Kidney capillary endothelial cell (primary cell): ENCODE results near the gene RXRB.

Source experiments
- DNase-seq: peaks from one replicate; pipeline ENCODE4 v3.0.0-alpha.2; 2018; ENCODE audit warnings: low spot score

The RXRB gene

GRCh38 chr6:33197431-33198048, 2.9 kb downstream of the RXRB start:
- DNase-seq: peak; percentile 66

GRCh38 chr6:33195304-33196165, 4.9 kb downstream of the RXRB start:
- no peak for DNase-seq

DNA sequence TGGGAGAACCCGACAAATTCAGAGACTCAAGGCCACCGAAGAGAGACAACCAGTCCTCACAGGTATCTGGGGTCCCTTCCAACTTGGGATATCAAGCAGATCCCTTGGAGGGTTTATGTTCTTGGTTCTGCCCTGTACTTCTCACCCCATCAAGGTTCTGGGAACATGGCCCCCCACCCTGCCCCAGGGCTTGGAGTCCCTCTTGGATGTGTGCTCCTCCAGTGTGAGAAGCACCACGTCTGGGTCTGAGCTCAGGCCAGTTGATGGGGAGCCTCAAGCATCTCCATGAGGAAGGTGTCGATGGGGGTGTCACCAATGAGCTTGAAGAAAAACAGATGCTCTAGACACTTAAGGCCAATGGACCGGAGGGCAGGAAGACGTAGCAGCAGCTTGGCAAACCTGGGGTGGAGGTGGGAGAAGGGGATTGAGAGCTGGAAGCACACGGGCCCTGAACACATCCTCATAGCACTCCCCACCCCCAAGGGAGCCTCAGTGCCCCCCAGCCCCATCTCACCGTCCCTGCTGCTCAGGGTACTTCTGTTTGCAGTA, 6.0 kb downstream of the RXRB start:
- no peak for DNase-seq

GRCh38 chr6:33193619-33194018, 6.8 kb downstream of the RXRB start:
- no peak for DNase-seq

- no peak for DNase-seq
These were observed 7.5 kb downstream of the RXRB start for GRCh38 chr6:33192671-33193602.

- DNase-seq: no peak
These were observed 8.3 kb downstream of the RXRB start, which contains the start of gene COL11A2 for GRCh38 chr6:33192105-33192646. Gene COL11A2, minus strand, starts transcription at chr6:33192467. Its CDS starts 227 bp downstream, at chr6:33192240.

DNA sequence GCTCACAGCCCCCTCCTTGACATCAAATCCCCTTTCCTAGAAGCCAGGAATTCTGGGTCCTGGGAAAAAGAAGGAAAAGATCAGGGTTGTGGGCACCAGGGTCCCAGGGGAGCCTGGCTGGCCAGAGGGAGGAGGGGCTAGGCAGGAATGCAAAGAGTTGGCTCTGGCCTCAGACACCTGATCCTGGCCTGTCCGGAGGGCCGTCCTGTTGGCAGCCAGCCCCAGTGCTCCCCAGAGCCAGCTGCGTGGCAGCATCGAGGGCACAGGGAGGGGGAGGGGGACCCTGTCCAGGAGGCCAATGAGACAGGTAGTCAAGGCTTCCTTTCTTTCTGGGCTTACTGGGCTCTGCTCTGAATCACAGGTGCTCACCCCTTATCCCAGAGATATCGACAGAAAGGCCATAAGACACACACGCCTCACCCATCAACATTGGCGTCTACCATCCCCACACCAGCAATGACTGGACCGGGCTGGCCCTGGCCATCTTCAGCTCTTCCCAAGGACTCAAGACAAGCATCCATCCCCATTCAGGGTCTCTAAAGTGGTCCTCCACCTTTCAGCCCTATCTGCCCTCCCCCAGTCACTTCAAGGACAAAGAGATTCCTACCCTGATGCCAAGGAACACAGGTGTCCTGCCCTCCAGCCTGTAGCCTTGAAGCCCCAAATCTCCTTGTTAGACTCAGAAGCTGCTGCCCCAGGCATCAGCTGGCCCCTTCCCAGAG, 8.9 kb downstream of the RXRB start:
- no peak for DNase-seq

- no peak for DNase-seq
These were observed 9.9 kb downstream of the RXRB start for GRCh38 chr6:33190504-33191107.

DNA sequence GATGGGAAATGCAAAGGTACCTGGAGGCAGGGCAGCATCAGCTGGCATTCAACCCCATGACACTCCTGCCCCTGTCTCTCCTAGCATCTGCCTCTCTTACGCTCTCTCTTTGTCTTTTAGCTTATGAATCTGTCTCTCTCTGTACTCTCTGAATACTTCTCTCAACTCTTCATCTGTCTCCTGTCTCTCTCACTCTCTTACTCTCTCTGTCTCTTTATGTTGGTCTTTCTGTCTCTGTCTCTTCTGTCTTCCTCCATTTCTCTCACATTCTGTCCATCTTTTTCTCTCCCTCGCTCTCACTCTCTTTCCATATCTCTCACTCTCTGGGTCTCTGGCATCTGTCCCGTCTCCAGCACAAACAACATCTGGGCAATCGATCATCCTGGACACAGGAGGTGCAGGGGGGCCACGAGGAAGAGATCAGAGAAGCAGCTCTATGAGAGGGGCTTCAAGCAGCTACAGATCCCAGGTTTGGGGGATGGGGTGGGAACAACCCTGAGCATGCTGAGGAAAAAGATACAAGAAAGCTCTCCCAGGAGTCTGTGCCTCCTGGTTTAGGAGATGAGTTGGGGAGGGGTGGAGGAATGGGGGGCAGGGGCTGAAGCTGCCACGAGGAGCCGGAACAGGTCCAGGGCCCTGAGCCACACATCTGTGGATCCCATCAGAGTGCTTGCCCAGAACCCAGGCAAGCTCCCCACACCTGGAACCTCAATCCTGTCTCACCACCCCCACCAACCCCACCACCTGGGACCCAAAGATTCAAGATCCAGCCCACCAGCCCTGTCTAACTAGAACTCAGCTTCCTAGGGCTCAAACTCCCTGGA, 10.6 kb downstream of the RXRB start:
- no peak for DNase-seq

DNA sequence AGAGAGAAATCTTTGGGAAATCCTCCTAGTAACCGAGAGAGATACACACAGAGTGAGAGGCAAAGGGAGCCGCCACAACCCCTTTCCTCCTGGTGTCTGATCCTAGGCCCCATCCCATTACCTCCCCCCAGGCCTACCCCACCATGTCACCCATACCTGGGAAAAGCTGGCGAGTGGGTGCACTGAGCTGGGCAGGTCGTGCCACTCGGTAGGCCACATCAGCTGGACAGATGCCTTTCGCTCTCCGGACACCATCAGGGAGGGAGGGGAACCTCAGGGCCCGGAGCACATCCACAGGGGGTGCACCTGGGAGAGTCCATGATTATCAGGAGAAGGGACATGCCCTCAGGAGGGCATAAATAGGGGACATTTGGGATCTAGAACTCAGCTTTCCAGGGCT, 11.3 kb downstream of the RXRB start:
- DNase-seq: no peak

GRCh38 chr6:33187809-33188208, 12.7 kb downstream of the RXRB start:
- DNase-seq: no peak

- no peak for DNase-seq
These were observed 14.7 kb downstream of the RXRB start for GRCh38 chr6:33185654-33186187.

GRCh38 chr6:33185190-33185589, 15.3 kb downstream of the RXRB start:
- DNase-seq: no peak

DNA sequence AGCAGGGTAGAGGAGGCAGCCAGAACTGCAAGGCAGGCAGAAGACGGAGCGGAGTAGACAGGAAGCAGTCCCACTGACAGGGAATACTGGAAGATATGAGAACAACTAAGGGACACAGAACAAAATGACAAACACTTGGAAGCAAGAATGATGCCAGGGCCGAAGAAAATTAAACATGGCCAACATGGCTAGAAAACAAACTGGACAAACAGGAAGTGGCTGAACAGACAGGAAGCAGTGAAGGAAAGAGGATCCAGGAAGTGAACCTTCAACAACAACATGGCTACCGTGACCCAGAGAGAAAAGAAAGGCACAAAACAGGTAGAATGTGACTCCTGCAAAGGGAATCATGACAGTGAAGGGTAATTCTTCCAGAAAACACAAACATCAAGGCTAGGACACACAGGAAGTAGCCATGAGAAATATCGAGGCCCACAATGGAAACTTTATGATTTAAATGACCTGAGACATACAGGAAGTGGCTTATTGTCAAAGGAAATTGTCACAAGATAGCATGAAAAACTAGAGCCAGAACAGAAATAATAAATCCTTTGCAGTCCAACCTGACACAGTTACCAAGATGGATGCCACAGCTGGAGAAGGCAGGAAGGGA, 17.3 kb downstream of the RXRB start:
- DNase-seq: no peak

DNA sequence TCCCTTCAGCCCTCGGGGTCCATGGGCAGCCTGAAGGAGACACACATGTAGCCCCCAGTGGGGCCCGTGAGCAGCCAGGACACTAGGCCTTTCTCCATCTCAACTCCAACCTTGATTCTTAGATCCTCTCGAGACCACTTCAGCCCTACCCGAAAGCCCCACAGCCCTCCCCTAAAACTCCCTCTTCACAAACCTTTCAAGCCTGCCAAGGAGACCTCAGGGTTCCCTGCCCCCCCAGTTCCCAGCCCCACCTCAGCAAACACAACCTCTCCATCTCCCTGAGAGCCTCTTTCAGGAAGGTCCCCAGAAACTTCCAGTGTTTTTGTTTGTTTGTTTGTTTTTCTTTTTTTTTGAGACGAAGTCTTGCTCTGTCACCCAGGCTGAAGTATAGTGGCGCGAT, 19.3 kb downstream of the RXRB start:
- DNase-seq: no peak

DNA sequence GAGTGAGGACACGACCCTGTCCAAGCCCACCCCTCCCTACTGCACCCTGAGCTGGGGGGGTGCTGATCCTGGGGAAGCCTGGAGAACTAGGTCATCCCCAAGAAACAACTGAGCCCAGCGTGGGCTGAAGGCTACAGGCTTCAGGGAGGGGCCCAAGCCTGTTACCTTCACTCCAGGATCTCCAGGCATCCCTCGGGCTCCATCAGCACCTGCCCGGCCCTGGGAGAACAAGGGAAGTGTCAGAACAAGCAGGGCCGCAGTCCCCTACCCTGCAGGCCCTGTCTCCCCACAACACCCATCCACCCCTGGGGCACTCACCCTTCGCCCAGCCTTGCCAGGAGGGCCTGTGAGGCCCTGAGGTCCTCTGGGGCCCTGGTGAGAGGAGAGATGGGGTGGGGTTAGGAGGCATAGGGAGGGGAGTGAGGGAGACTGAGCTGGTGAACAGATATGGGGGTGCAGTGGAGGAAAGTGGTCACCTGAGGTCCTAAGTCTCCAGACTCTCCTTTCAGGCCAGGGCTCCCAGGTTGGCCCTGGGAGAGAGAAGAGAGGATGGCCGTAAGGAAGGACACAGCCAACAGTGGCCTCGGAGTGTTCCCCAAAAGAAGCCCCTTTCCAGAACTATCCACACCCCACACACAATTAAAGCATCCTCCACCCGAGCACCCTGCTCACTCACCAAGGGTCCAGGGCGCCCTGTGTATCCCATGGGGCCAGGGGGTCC, 21.6 kb downstream of the RXRB start:
- no peak for DNase-seq

DNA sequence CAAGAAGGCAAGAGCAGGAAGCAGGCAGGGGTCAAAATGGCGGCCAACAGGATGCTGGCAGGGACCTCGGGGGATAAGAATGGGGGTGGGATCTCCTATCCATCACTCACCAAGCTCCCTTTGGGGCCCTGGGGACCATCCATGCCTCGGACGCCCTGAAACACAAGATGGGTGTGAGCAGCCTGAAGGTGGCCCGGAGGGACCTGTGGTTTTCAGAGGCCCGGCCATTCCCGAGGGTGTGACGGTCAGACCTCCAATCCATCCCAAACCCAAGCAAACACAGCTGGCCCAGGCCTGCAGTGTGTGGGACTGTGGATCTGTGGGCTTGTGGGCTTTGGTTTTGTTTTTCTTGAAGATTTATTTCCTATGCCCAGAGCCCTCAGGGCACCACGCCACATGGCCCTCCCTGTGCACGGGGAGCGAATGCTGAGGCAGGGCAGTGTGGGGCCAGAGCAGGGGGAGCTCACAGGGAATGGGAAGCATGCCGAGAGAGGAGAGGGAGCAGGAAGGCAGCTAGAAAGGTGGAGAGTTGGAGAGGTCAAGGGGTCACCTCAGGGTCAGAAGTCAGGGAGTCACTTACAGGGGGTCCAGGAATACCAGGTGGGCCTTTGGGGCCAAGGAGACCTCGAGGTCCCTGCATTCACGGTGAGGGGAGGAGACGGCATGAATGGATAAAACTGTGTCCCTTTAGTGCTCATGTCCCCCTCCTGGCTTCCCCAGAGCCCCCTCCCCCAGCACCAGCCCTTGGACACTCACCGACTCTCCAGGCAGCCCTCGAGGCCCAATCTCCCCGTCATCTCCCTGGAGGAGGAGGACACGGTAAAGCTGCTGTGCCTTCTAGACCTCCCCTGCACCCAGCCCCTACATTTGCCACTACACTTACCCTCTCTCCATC, 22.7 kb downstream of the RXRB start:
- DNase-seq: no peak
